Measurements from ENCODE around the gene PIK3C2G. TPM values are rescaled to one million over a fixed set of nuclear protein-coding genes. Genes with fewer than 3 reads are reported as not detected.

Gene PIK3C2G
- total RNA-seq, 2 donors from 2014 or later, result not detected

DNA sequence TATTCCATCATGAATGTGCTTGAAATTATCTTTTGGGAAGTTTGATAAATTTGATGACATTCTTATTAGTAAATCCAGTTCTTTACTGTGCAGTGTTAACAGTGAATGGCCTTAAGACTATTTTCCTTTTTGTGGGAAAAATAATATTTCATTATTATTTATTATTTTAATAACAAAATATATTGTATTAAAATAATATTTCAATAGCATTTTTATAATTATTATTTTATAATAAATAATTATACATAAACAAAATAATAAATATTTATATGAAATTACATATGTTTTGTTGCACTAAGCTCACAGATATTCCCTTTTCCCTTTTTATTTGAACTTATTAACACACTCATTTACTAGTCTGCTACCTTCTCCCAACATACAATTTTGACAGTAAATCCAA is 33.6 kb downstream of the PIK3C2G start:
- H3K4me1 Mint-ChIP-seq, result peaks cover 3% of the 10 kb centered on the region
- Histone ChIP-seq H3K9ac (ENCODE audit: extremely low read depth, low read length, poor library complexity, severe bottlenecking) (no peak overlapping the region), H3K27me3 (ENCODE audit: control insufficient read depth, insufficient read depth, low read length, poor library complexity, severe bottlenecking) (no peaks in the 10 kb centered on the region), H3K36me3 (ENCODE audit: control insufficient read depth, insufficient read depth, low read length) (no peaks in the 10 kb centered on the region), H3K4me1 (ENCODE audit: control insufficient read depth, insufficient read depth, low read length) (no peaks in the 10 kb centered on the region), H3K4me3 (ENCODE audit: low read length) (no peak overlapping the region), H3K27ac (ENCODE audit: low read depth, low read length) (no peak overlapping the region), H3K9me3 (ENCODE audit: control insufficient read depth, low read length) (no peaks in the 10 kb centered on the region)
- TF ChIP-seq, protein P1, sequence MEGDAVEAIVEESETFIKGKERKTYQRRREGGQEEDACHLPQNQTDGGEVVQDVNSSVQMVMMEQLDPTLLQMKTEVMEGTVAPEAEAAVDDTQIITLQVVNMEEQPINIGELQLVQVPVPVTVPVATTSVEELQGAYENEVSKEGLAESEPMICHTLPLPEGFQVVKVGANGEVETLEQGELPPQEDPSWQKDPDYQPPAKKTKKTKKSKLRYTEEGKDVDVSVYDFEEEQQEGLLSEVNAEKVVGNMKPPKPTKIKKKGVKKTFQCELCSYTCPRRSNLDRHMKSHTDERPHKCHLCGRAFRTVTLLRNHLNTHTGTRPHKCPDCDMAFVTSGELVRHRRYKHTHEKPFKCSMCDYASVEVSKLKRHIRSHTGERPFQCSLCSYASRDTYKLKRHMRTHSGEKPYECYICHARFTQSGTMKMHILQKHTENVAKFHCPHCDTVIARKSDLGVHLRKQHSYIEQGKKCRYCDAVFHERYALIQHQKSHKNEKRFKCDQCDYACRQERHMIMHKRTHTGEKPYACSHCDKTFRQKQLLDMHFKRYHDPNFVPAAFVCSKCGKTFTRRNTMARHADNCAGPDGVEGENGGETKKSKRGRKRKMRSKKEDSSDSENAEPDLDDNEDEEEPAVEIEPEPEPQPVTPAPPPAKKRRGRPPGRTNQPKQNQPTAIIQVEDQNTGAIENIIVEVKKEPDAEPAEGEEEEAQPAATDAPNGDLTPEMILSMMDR (conservative IDR thresholded peaks at IDR 0.05), result no peak
- H3K27me3 Mint-ChIP-seq (ENCODE audit: insufficient read depth), result no peaks in the 10 kb centered on the region
- DNase-seq, result no peak
- no peak overlapping the region for H3K4me3 Mint-ChIP-seq
- H3K27ac Mint-ChIP-seq, result no peak overlapping the region
- H3K9me3 Mint-ChIP-seq, result no peaks in the 10 kb centered on the region
- no peaks in the 10 kb centered on the region for H3K36me3 Mint-ChIP-seq (ENCODE audit: low read depth)

DNA sequence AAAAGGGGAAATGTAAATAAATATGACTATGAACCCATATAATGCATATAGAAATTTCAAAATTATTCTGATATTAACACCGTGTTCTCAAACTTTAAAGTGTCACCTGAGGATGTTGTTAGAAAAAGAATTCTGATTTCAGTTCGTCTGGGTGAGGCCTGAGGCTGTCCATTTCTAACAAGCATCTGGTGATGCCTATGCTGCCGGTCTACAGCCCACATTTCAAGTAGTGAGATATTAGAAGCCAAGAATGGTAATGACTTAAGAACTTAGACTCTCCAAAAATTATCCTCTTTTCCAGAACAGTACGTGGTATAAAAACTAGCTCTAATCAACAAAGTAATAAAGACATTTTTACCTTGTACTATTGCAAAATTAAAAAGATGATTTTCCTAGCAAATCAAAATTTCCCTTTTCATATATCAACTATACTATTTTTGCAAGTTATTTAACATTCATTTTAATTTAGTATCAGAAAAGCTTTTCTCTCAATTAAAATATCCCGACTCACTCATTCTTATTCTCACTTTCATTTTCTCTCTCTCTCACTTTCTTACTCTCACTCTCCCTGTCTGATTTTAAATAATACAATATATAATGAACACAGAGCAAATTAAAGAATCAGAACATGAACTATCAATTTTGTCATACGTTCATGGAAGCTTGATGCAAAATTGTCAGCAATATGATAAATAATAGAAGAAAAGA is 35.0 kb downstream of the PIK3C2G start:
- Mint-ChIP-seq H3K4me3 (no peak overlapping the region), H3K9me3 (no peaks in the 10 kb centered on the region), H3K27me3 (ENCODE audit: insufficient read depth) (no peaks in the 10 kb centered on the region), H3K36me3 (ENCODE audit: low read depth) (no peaks in the 10 kb centered on the region), H3K4me1 (peaks cover 3% of the 10 kb centered on the region), H3K27ac (no peak overlapping the region)
- H3K27me3 ChIP-seq (ENCODE audit: control insufficient read depth, insufficient read depth, low read length, poor library complexity, severe bottlenecking), result no peaks in the 10 kb centered on the region
- H3K4me1 ChIP-seq (ENCODE audit: control insufficient read depth, insufficient read depth, low read length), result no peaks in the 10 kb centered on the region
- TF ChIP-seq, protein P1 (conservative IDR thresholded peaks at IDR 0.05), result no peak
- H3K9me3 ChIP-seq (ENCODE audit: control insufficient read depth, low read length), result no peaks in the 10 kb centered on the region
- 0 to 71% methylated on average over 1 to 5 of the region's 6 CpGs for WGBS, 2 experiments (ENCODE audit: insufficient coverage in 1 of 2, insufficient read length in 1 of 2)
- H3K27ac ChIP-seq (ENCODE audit: low read depth, low read length), result no peak overlapping the region
- no peaks in the 10 kb centered on the region for H3K36me3 ChIP-seq (ENCODE audit: control insufficient read depth, insufficient read depth, low read length)
- no peak overlapping the region for H3K9ac ChIP-seq (ENCODE audit: extremely low read depth, low read length, poor library complexity, severe bottlenecking)
- DNase-seq, result no peak
- no peak overlapping the region for H3K4me3 ChIP-seq (ENCODE audit: low read length)

DNA sequence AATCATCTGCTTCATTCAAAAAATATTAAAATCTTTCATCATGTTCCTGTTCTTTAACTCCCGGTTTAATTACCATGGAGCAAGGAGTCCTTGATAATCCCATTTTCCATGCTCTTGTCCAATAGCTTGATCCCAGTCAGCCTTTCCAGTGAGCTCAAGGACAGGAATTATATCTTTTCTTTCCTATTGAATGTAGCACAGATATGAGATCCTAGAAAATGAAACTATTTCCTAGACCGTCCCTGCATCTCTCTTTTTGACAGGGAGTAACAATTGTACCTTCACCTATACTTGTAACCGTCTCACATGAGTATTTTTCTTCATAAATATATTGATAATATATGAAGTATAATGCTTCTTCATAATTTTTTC is 35.6 kb downstream of the PIK3C2G start:
- TF ChIP-seq, protein P1 (conservative IDR thresholded peaks at IDR 0.05), result no peak
- no peaks in the 10 kb centered on the region for H3K9me3 ChIP-seq (ENCODE audit: control insufficient read depth, low read length)
- Mint-ChIP-seq H3K9me3 (peaks cover under 1% of the 10 kb centered on the region), H3K27me3 (ENCODE audit: insufficient read depth) (no peaks in the 10 kb centered on the region), H3K27ac (no peak overlapping the region), H3K36me3 (ENCODE audit: low read depth) (no peaks in the 10 kb centered on the region), H3K4me1 (peaks cover 3% of the 10 kb centered on the region), H3K4me3 (no peak overlapping the region)
- WGBS, 2 experiments (ENCODE audit: insufficient coverage in 1 of 2, insufficient read length in 1 of 2), result 75 to 90% methylated on average over 1 to 2 of the region's 3 CpGs
- no peaks in the 10 kb centered on the region for H3K36me3 ChIP-seq (ENCODE audit: control insufficient read depth, insufficient read depth, low read length)
- H3K27ac ChIP-seq (ENCODE audit: low read depth, low read length), result no peak overlapping the region
- DNase-seq, result no peak
- H3K4me3 ChIP-seq (ENCODE audit: low read length), result no peak overlapping the region
- no peaks in the 10 kb centered on the region for H3K4me1 ChIP-seq (ENCODE audit: control insufficient read depth, insufficient read depth, low read length)
- H3K9ac ChIP-seq (ENCODE audit: extremely low read depth, low read length, poor library complexity, severe bottlenecking), result no peak overlapping the region
- H3K27me3 ChIP-seq (ENCODE audit: control insufficient read depth, insufficient read depth, low read length, poor library complexity, severe bottlenecking), result no peaks in the 10 kb centered on the region
